HepG2 (cell line): ENCODE results near the gene KREMEN1. TPM values are rescaled to one million over a fixed set of nuclear protein-coding genes. Genes with fewer than 3 reads are reported as not detected.

Experiments
- ATAC-seq: fragments of 200-7000 bp; cut with Tn5 transposase; 3 replicates; pipeline ENCODE4 v1.9.1; 2020; ENCODE audit warnings: mild to moderate bottlenecking, moderate library complexity
- BruUV-seq: library from RNA; stranded (reverse); fragments of 400-500 nt; replicated peaks from 2 replicates; lab custom pipeline; 2021; lab: Mats Ljungman, UMichigan
- CTCF ChIA-PET: fragments of 300-600 bp; formaldehyde crosslinking; extraction: SDS; loops from one replicate; lab custom pipeline; 2021; ENCODE audit warnings: low total read pairs, inconsistent platforms, low intra/inter-chr PET ratio; lab: Yijun Ruan, JAX
- POLR2A ChIA-PET: fragments of 350-600 bp; sonication (Branson Sonifier 250); formaldehyde crosslinking; loops from one replicate; lab custom pipeline; 2020; ENCODE audit warnings: antibody characterized with exemption, inconsistent platforms; lab: Yijun Ruan, JAX
- DNase-seq: peaks from one replicate; pipeline ENCODE4 v3.0.0-alpha.2; 2015; ENCODE audit warnings: low spot score
- FAIRE-seq: peaks from 3 replicates; lab custom pipeline; 2011; peaks lifted over from hg19 to GRCh38; lab: Jason Lieb, UNC
- H2AFZ ChIP-seq: one replicate; pipeline ENCODE4 v1.6.1; 2011; ENCODE audit warnings: low read length, inconsistent platforms
- H3K27ac ChIP-seq: fragments of 300-600 bp; 3 replicates; pipeline ENCODE4 v1.8.0; 2011; ENCODE audit warnings: mixed run types, mild to moderate bottlenecking, mixed read lengths, low read length, inconsistent platforms; ENCODE audit not compliant: insufficient read depth; ENCODE audit errors: extremely low read length
- H3K27me3 ChIP-seq, 2 experiments: fragments of 200-600 bp in 1 of 2; 2 replicates in 1 of 2; 3 replicates in 1 of 2; pipeline versions ENCODE4 v1.6.0 to v1.8.0; 2011; ENCODE audit warnings: low read length in 2 of 2, mild to moderate bottlenecking in 2 of 2, moderate library complexity in 2 of 2, inconsistent platforms in 1 of 2; ENCODE audit not compliant: insufficient read depth in 2 of 2, control insufficient read depth in 1 of 2
- H3K36me3 ChIP-seq, 2 experiments: fragments of 200-600 bp in 1 of 2; replicated peaks in 1 of 2; 2 replicates in 1 of 2; 3 replicates in 1 of 2; pipeline versions ENCODE4 v1.5.1 to v1.8.0; 2011; ENCODE audit warnings: low read length in 2 of 2, inconsistent platforms in 1 of 2; ENCODE audit not compliant: insufficient read depth in 2 of 2, control insufficient read depth in 1 of 2
- H3K4me1 ChIP-seq: 2 replicates; pipeline ENCODE4 v1.5.1; 2012; ENCODE audit warnings: low read length, inconsistent platforms; ENCODE audit not compliant: insufficient read depth
- H3K4me2 ChIP-seq: 2 replicates; pipeline ENCODE4 v1.6.0; 2011; ENCODE audit warnings: low read depth, low read length, inconsistent platforms
- H3K4me3 ChIP-seq, 3 experiments: fragments of 200-600 bp in 1 of 3; sonication (generic), shearing (Covaris generic) in 1 of 3; replicated peaks in 1 of 3; 2 replicates each; pipeline ENCODE4 v1.5.1; 2011 to 2016; ENCODE audit warnings: low read length in 3 of 3, inconsistent platforms in 2 of 3, low read depth in 2 of 3, mild to moderate bottlenecking in 2 of 3, control low read depth in 1 of 3, mixed read lengths in 1 of 3; ENCODE audit not compliant: insufficient read depth in 1 of 3
- H3K79me2 ChIP-seq: one replicate; pipeline ENCODE4 v1.6.1; 2011; ENCODE audit warnings: low read length, inconsistent platforms; ENCODE audit not compliant: insufficient read depth
- H3K9ac ChIP-seq: 2 replicates; pipeline ENCODE4 v1.6.0; 2011; ENCODE audit warnings: mild to moderate bottlenecking, low read depth, low read length, inconsistent platforms; ENCODE audit not compliant: insufficient read depth
- H3K9me3 ChIP-seq: 2 replicates; pipeline ENCODE4 v1.5.1; 2012; ENCODE audit warnings: mild to moderate bottlenecking, low read length
- H4K20me1 ChIP-seq: 2 replicates; pipeline ENCODE4 v1.6.0; 2011; ENCODE audit warnings: inconsistent platforms, mild to moderate bottlenecking, low read length, moderate library complexity; ENCODE audit not compliant: insufficient read depth
- ATF3 ChIP-seq: sonication (generic); formaldehyde crosslinking; IDR thresholded peaks from 2 replicates; pipeline ENCODE4 v1.4.0; 2020; ENCODE audit warnings: missing genetic modification reagents
- FOXO1 ChIP-seq: sonication (generic); formaldehyde crosslinking; IDR thresholded peaks from 2 replicates; pipeline ENCODE4 v1.4.0; 2020; ENCODE audit warnings: missing genetic modification reagents
- HMGA1 ChIP-seq: sonication (generic); formaldehyde crosslinking; conservative IDR thresholded peaks from 2 replicates; pipeline ENCODE4 v1.4.0; 2020; ENCODE audit warnings: missing genetic modification reagents
- NPAS2 ChIP-seq: sonication (generic); formaldehyde crosslinking; IDR thresholded peaks from 2 replicates; pipeline ENCODE4 v1.8.0; 2022; ENCODE audit warnings: mild to moderate bottlenecking, missing genetic modification reagents, borderline replicate concordance
- POLR2G ChIP-seq: fragments of 200-400 bp; formaldehyde crosslinking; IDR thresholded peaks from 2 replicates; pipeline ENCODE4 v1.6.1; 2018; ENCODE audit warnings: mild to moderate bottlenecking, low read depth, low read length, moderate library complexity
- SP2 ChIP-seq: sonication (generic); formaldehyde crosslinking; IDR thresholded peaks from 2 replicates; pipeline ENCODE4 v1.5.1; 2020; ENCODE audit warnings: mild to moderate bottlenecking, missing genetic modification reagents
- TBX2 ChIP-seq: sonication (generic); formaldehyde crosslinking; IDR thresholded peaks from 2 replicates; pipeline ENCODE4 v1.5.0; 2020; ENCODE audit warnings: missing genetic modification reagents, mild to moderate bottlenecking, borderline replicate concordance
- ZFP41 ChIP-seq: sonication (generic); formaldehyde crosslinking; IDR thresholded peaks from 2 replicates; pipeline ENCODE4 v1.4.0; 2020; ENCODE audit warnings: mild to moderate bottlenecking, missing genetic modification reagents, borderline replicate concordance
- ZNF333 ChIP-seq: sonication (generic); formaldehyde crosslinking; IDR thresholded peaks from 2 replicates; pipeline ENCODE4 v1.4.0; 2020; ENCODE audit warnings: mild to moderate bottlenecking, missing genetic modification reagents, borderline replicate concordance
- ZNF549 ChIP-seq: sonication (generic); formaldehyde crosslinking; IDR thresholded peaks from 2 replicates; pipeline ENCODE4 v1.5.0; 2020; ENCODE audit warnings: missing genetic modification reagents
- ZNF569 ChIP-seq: sonication (generic); formaldehyde crosslinking; IDR thresholded peaks from 2 replicates; pipeline ENCODE4 v1.5.0; 2020; ENCODE audit warnings: mild to moderate bottlenecking, missing genetic modification reagents, moderate library complexity, borderline replicate concordance
- WGBS: methylation state at CpG from one replicate; pipeline ENCODE4 v1.1.6; 2017; ENCODE audit warnings: low lambda C conversion rate; 5-methylcytosine and 5-hydroxymethylcytosine counted together
- in situ Hi-C: cut with HindIII; loops from 2 replicates; pipeline ENCODE4 v1.10.0; 2017; ENCODE audit warnings: low pct_unique_long_range_greater_than_20kb; ENCODE audit not compliant: extremely low pct_ligation_motif_present
- intact Hi-C: fragments of 100-400 bp; cut with micrococcal nuclease; formaldehyde crosslinking; loops from one replicate; pipeline ENCODE4 v1.10.0; 2022; ENCODE audit not compliant: unreplicated experiment
- polyA plus RNA-seq, 8 experiments: library from polyadenylated mRNA; depleted of rRNA in 3 of 8; stranded (reverse) in 7 of 8; unstranded in 1 of 8; fragments of >200 nt; fragmentation: Illumina TruSeq in 4 of 8; extraction: Trizol in 4 of 8; gene quantifications; 2 replicates each; pipeline versions ENCODE4 v1.2.1 to v1.2.3, GENCODE V29; 2011 to 2016; ENCODE audit warnings: low read depth in 4 of 8, missing spikeins in 1 of 8, mixed read lengths in 1 of 8; ENCODE audit not compliant: insufficient read depth in 1 of 8
- total RNA-seq, 5 experiments: library from RNA; depleted of rRNA; stranded (reverse); fragments of >200 nt; fragmentation: Illumina TruSeq; extraction: Trizol; gene quantifications; 2 replicates each; pipeline ENCODE4 v1.2.3, GENCODE V29; 2016; ENCODE audit warnings: low read depth in 1 of 5
- TF ChIP-seq, protein P1 (sequence below): sonication (generic); formaldehyde crosslinking; IDR thresholded peaks from 2 replicates; pipeline ENCODE4 v1.5.1; 2020; ENCODE audit warnings: mild to moderate bottlenecking, missing genetic modification reagents
- TF ChIP-seq, protein P2 (sequence below): sonication (generic); formaldehyde crosslinking; IDR thresholded peaks from 2 replicates; pipeline ENCODE4 v1.8.1; 2023; ENCODE audit warnings: mild to moderate bottlenecking, inconsistent platforms, moderate library complexity, missing genetic modification reagents, borderline replicate concordance
- TF ChIP-seq, protein P3 (sequence below): IDR thresholded peaks from 2 replicates; pipeline ENCODE4 v1.6.1; 2016; ENCODE audit warnings: low read depth

The KREMEN1 gene
- total and polyA plus RNA-seq, 2 of the 13 experiments (the other 11 are each of a cell fraction or from before 2014, with no cell fraction given), result 9.8 to 13.8 TPM

GRCh38 chr22:29165321-29166060, 92.7 kb downstream of the KREMEN1 start (continued):
- TF ChIP-seq, protein P1, sequence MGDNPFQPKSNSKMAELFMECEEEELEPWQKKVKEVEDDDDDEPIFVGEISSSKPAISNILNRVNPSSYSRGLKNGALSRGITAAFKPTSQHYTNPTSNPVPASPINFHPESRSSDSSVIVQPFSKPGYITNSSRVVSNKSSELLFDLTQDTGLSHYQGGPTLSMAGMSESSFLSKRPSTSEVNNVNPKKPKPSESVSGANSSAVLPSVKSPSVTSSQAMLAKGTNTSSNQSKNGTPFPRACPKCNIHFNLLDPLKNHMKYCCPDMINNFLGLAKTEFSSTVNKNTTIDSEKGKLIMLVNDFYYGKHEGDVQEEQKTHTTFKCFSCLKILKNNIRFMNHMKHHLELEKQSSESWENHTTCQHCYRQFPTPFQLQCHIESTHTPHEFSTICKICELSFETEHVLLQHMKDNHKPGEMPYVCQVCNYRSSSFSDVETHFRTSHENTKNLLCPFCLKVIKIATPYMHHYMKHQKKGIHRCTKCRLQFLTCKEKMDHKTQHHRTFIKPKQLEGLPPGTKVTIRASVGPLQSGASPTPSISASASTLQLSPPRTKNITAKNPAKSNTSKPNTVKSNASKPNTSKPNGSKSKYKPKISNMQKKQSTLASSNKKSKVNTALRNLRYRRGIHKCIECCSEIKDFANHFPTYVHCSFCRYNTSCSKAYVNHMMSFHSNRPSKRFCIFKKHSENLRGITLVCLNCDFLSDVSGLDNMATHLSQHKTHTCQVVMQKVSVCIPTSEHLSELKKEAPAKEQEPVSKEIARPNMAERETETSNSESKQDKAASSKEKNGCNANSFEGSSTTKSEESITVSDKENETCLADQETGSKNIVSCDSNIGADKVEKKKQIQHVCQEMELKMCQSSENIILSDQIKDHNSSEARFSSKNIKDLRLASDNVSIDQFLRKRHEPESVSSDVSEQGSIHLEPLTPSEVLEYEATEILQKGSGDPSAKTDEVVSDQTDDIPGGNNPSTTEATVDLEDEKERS, result no peak

GRCh38 chr22:29166180-29166579, 93.3 kb downstream of the KREMEN1 start:
- TF ChIP-seq, protein P2, sequence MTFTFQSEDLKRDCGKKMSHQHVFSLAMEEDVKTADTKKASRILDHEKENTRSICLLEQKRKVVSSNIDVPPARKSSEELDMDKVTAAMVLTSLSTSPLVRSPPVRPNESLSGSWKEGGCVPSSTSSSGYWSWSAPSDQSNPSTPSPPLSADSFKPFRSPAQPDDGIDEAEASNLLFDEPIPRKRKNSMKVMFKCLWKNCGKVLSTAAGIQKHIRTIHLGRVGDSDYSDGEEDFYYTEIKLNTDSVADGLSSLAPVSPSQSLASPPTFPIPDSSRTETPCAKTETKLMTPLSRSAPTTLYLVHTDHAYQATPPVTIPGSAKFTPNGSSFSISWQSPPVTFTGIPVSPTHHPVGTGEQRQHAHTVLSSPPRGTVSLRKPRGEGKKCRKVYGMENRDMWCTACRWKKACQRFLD (CRISPR knock-in tag), result no peak
- TF ChIP-seq SP2 (CRISPR knock-in tag), result no peak
- TF ChIP-seq ZFP41, result no peak
- no peak for TF ChIP-seq ZNF333 (CRISPR knock-in tag)
- TF ChIP-seq, protein P3, sequence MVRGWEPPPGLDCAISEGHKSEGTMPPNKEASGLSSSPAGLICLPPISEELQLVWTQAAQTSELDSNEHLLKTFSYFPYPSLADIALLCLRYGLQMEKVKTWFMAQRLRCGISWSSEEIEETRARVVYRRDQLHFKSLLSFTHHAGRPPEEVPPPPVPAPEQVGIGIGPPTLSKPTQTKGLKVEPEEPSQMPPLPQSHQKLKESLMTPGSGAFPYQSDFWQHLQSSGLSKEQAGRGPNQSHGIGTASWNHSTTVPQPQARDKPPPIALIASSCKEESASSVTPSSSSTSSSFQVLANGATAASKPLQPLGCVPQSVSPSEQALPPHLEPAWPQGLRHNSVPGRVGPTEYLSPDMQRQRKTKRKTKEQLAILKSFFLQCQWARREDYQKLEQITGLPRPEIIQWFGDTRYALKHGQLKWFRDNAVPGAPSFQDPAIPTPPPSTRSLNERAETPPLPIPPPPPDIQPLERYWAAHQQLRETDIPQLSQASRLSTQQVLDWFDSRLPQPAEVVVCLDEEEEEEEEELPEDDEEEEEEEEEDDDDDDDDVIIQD, result no peak
- no peak for TF ChIP-seq FOXO1 (CRISPR knock-in tag)
- TF ChIP-seq POLR2G, result no peak
- no peak for TF ChIP-seq NPAS2 (CRISPR knock-in tag)
- TF ChIP-seq TBX2 (CRISPR knock-in tag), result no peak
- no peak for TF ChIP-seq ZNF549 (CRISPR knock-in tag)
- no peak for TF ChIP-seq HMGA1 (CRISPR knock-in tag)
- no peak for TF ChIP-seq ATF3 (CRISPR knock-in tag)
- TF ChIP-seq ZNF569 (CRISPR knock-in tag), result no peak
- in situ Hi-C loops (no loop called here), intact Hi-C loops (no loop called here)
- FAIRE-seq (no peak), DNase-seq (no peak), ATAC-seq (no peak; the same call in 2 of the 3 replicates)
- BruUV-seq, result no TSS peak
- Histone ChIP-seq H3K27me3 (peaks cover 1 to 18% of the 10 kb centered on the region in 2 experiments; a peak in 3 of 5 replicates), H3K9ac (no peak overlapping the region), H3K4me3 (no peak overlapping the region), H3K4me2 (no peak overlapping the region), H3K4me1 (no peaks in the 10 kb centered on the region), H3K36me3 (no peaks in the 10 kb centered on the region), H3K79me2 (no peaks in the 10 kb centered on the region), H3K9me3 (no peaks in the 10 kb centered on the region), H3K27ac (no peak overlapping the region), H4K20me1 (no peaks in the 10 kb centered on the region), H2AFZ (no peak overlapping the region)
- CTCF ChIA-PET, result no interaction called here
- POLR2A ChIA-PET, result no interaction called here
- 17% methylated on average over 6 of the region's 6 CpGs for WGBS
